NOMO-1 treated with DMSO at 0.1 percent for 48 hours (cell line): ENCODE measurements around the gene DMWD.
"Not testable (repeated sequence)": the region's sequence is repeated elsewhere in the genome, so short reads cannot be mapped to it uniquely, and the experiment has no call there.

Source experiments
- DNase-seq: peaks from one replicate; lab custom pipeline; 2025; ENCODE audit not compliant: unreplicated experiment; lab: John Stamatoyannopoulos, UW

The DMWD gene

DNA sequence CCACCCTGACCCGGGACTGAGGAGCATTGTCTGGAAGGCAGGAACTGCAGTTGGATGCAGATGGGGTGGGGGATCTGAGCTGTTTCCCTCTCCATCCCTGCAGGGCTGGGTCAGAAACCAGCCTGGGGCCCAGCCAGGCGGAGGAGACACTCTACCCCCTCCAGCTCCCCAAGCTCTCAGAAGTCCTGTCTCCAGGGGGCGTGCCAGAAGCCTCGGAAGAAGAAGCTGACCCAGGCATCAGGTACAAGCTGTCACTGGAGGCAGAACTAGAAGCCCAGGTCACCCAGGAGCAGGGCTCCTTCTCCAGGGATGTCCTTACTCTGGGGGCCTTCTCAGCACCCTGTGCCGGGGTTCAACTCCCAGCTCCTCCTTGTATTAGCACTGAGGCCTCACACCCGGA lies 39.1 kb downstream of the DMWD start:
- DNase-seq, result no peak

DNA sequence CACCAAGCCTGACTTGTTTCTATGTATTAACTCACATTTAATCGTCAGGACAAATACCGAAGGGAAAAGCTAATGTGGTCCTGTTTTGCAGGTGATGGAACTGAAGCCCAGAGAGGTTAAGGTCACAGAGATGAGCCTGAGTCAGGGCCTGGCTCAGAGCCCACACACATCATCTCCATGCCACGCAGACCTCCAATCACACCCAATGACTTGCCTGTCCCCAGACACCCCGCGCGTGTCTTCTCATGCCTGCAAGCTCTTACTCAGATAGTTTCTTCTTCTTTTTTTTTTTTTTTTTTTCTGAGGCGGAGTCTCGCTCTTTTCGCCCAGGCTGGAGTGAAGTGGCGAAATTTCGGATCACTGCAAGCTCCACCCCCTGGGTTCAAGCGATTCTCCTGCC lies 40.0 kb downstream of the DMWD start:
- no peak for DNase-seq

DNA sequence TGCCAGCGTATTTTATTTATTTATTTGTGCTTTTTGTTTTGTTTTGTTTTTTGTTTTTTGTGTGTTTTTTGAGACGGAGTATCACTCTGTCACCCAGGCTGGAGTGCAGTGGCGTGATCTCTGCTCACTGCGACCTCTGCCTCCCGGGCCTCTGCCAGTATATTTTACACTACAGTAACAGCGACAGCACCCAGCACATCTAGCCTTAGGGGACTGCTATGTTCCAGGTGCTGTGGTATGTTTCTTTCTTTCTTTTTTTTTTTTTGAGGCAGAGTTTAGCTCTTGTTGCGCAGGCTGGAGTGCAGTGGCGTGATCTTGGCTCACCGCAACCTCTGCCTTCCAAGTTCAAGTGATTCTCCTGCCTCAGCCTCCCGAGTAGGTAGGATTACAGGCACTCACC lies 41.2 kb downstream of the DMWD start:
- not testable (repeated sequence) for DNase-seq

DNA sequence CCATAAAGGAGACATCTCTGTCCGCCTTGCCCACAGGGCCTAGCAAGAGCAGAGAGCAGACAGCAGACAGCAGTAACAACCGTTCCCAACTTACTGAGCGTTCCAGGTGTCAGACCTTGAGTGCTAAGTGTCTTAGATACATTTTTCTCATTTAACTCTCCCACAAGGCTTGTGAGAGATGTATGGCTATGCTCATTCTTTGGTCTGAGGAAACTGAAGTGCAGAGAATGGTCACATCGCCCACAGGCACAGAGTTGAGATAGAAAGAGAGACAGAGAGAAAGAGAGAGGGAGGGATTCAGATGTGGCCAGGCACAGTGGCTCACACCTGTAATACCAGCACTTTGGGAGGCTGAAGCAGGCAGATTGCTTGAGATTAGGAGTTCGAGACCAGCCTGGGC lies 45.1 kb downstream of the DMWD start:
- DNase-seq, result no peak

DNA sequence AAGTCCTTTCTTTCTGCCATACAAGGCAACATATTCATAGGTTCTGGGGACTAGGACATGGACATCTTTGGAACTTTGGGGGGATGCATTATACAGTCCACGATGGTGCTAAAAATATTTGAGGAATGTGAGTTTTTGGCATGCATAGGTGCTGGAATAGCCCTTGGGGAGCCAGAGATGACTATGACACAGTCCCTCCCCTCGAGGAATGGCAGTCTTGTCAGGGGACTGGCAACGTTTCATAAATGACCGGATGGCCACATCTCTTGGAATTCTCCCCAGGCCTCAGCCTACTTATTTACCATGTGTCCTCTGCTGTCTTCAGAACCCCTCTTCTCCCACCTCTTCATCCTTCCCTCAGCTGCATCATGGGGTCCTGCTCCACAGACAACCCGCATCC lies 45.8 kb downstream of the DMWD start:
- no peak for DNase-seq

DNA sequence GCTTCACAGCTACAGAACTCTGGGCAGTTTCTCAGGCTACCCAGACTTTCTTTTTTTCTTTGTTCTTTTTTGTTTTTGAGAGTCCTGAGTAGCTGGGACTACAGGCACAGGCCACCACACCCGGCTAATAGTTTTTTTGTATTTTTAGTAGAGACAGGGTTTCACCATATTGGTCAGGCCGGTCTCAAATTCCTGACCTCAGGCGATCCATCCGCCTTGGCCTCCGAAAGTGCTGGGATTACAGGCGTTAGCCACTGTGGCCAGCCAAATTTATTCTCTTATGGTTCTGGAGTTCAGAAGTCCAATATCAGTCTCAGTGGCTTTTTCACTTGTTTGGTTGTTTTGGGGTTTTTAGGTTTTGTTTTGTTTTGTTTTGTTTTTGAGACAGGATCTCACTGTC lies 47.0 kb downstream of the DMWD start:
- DNase-seq, result no peak

DNA sequence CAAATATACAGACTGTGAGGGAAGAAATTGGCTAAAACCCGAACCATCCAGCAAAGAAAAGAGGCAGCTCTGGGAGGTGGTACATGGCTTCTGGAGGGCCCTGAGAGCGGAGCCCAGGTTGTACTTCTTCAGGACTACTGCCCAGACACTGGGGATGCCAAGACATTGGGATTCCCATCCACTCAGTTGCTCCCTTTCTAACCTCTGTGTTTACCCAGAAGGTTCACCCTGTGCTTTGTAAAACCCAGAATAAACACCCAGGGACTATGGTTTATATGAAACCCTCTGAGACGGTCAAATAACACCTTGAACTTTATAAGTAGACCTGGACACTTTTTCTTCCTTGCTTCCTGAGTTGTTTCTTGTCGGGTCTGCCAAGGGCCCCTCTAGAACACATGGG lies 49.7 kb downstream of the DMWD start:
- no peak for DNase-seq

DNA sequence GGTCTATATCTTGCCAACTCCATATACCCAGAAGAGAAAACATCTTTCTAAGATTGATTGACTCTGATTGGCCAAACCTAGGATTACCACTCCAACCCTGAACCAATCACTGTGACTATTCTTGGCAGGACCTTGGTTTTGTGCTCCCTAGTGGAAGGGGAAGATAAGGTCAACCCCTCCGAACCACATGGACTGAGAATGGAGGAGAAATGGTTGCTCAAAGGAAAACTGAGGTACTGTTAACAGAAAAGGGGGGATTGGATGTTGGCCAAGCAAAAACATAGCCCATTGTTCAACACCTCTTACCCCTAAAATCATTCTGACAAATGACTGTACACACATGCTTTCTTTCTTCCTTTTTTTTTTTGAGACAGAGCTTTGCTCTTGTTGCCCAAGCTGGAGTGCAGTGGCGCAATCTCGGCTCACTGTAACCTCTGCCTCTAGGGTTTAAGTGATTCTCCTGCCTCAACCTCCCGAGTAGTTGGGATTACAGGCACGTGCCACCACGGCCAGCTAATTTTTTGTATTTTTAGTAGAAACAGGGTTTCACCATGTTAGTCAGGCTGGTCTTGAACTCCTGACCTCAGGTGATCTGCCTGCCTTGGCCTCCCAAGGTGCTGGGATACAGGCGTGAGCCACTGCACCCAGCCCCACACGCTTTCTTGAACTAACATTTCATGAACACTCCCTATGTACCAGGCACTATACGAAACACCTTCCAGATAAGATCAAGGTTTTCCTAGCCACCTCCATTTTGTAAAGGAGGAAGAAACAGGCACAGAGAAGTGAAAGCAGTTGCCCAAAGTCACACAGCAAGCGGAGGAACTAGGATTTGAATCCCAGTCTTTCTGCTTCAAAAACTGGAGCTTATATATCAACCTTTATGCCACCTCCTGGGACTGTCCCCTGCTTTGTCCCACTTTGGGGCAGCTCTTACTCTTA lies 52.9 kb downstream of the DMWD start:
- DNase-seq, result peak; percentile 76

DNA sequence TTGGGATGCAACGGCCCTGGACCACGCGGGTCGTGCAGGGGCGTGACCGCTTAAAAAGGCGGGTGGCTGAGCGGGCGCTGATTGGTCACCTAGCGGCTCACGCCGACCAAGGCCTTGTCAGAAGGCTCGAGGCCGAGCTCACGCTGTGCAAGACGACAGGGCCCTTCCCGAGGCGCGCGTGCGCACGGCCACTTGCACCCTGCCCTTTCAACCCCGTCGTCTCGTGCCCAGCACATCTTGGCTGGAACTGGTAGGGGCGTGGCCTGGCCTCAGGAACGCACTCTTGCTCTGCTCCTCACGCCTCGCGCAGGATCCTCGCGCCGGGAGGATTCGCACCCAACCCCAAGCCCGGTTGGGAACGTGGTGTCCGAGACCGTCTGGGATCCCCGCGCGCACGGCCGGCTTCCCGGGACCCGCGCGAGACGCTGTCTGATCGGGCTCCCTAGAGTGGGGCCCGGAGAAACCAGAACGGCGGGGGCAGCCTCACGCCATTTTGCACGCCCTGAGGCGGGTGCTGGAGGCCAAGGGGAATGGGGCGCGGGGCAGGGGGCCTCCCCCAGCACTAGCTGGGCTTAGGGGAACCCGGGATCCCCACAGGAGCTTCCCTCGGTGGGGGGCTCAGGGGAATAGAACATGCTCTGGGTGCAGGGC lies 59.4 kb downstream of the DMWD start, which contains the start of gene MEIOSIN:
TSS of gene MEIOSIN (plus strand) at position 280 of the 651 bp plus-strand sequence. CDS start 1,938 bp downstream, outside the sequence.
- DNase-seq, result no peak
